ENCODE results near the gene OPRD1. TPM values are rescaled to one million over a fixed set of nuclear protein-coding genes. Genes with fewer than 3 reads are reported as not detected.

OPRD1 gene
- total RNA-seq, 2 experiments from 2014 or later = not detected

- H3K4me2 ChIP-seq (ENCODE audit: low read length) = no peak overlapping the region
- no peak overlapping the region for H2AFZ ChIP-seq (ENCODE audit: low read length)
- CTCF ChIA-PET (ENCODE audit: unreplicated experiment) = interaction anchor here (0.6 to 1.5 kb wide), 4 partner anchors 94 to 335 kb away, joined by 3 to 5 read pairs (median 3); partner anchors contain the start of gene TAF12
These were observed 65.3 kb downstream of the OPRD1 start for GRCh38 chr1:28877132-28877781.

GRCh38 chr1:28878796-28879195 is 66.8 kb downstream of the OPRD1 start:
- BruUV-seq (replicated peaks) = no TSS peak
- H3K9me2 ChIP-seq (ENCODE audit: insufficient read depth, low read length) = no peaks in the 10 kb centered on the region
- DNase-seq (ENCODE audit: low spot score) = no peak
- ChIA-PET POLR2A (interaction anchor here (0.8 kb wide), 1 partner anchor 236 kb away, joined by 4 read pairs; the partner anchor contains the start of gene TAF12), CTCF (ENCODE audit: unreplicated experiment) (no interaction called here)
- H3K79me2 ChIP-seq (ENCODE audit: insufficient read depth, low read depth, low read length) = no peaks in the 10 kb centered on the region
- H3K4me2 ChIP-seq (ENCODE audit: low read length) = no peak overlapping the region
- no peaks in the 10 kb centered on the region for H4K20me1 ChIP-seq (ENCODE audit: insufficient read depth, low read length)
- no peaks in the 10 kb centered on the region for H3K9me3 ChIP-seq (ENCODE audit: low read length)
- H3K27ac ChIP-seq (ENCODE audit: low read depth, low read length, poor library complexity, severe bottlenecking) = no peak overlapping the region
- no peak overlapping the region for H3K4me3 ChIP-seq (ENCODE audit: low read depth, low read length, poor library complexity, severe bottlenecking)
- H3K36me3 ChIP-seq (ENCODE audit: insufficient read depth, low read length) = no peaks in the 10 kb centered on the region
- H3K4me1 ChIP-seq (ENCODE audit: insufficient read depth, low read length, poor library complexity, severe bottlenecking) = peaks cover 19% of the 10 kb centered on the region
- intact Hi-C loops (cut with micrococcal nuclease; ENCODE audit: unreplicated experiment) = loop anchor here (5.0 kb wide), 2 partner anchors 471 to 521 kb away; no protein-coding TSS in a partner anchor
- TF ChIP-seq CTCF (conservative IDR thresholded peaks at IDR 0.05; ENCODE audit: low read length) = no peak
- TF ChIP-seq EZH2phosphoT487 (IDR thresholded peaks at IDR 0.05; ENCODE audit: borderline replicate concordance, low read depth, low read length) = no peak
- H2AFZ ChIP-seq (ENCODE audit: low read length) = no peak overlapping the region

More at GRCh38 chr1:28877132-28877781, 65.3 kb downstream of the OPRD1 start:
- no peak overlapping the region for H3K4me3 ChIP-seq (ENCODE audit: low read depth, low read length, poor library complexity, severe bottlenecking)
- H3K27ac ChIP-seq (ENCODE audit: low read depth, low read length, poor library complexity, severe bottlenecking) = no peak overlapping the region
- no peaks in the 10 kb centered on the region for H4K20me1 ChIP-seq (ENCODE audit: insufficient read depth, low read length)
- no peaks in the 10 kb centered on the region for H3K9me2 ChIP-seq (ENCODE audit: insufficient read depth, low read length)
- no peaks in the 10 kb centered on the region for H3K79me2 ChIP-seq (ENCODE audit: insufficient read depth, low read depth, low read length)
- POLR2A ChIA-PET = interaction anchor here (0.7 to 1.0 kb wide), 4 partner anchors 8 to 369 kb away, joined by 3 to 4 read pairs (median 4); no protein-coding TSS in a partner anchor
- H3K36me3 ChIP-seq (ENCODE audit: insufficient read depth, low read length) = no peaks in the 10 kb centered on the region
- BruUV-seq (replicated peaks) = no TSS peak
- H3K9me3 ChIP-seq (ENCODE audit: low read length) = no peaks in the 10 kb centered on the region
- intact Hi-C loops (cut with micrococcal nuclease; ENCODE audit: unreplicated experiment) = loop anchor here (1.0 to 5.0 kb wide), 5 partner anchors 92 to 520 kb away; no protein-coding TSS in a partner anchor
- TF ChIP-seq EZH2phosphoT487 (IDR thresholded peaks at IDR 0.05; ENCODE audit: borderline replicate concordance, low read depth, low read length) = no peak
- peak; percentile 98 for TF ChIP-seq CTCF (conservative IDR thresholded peaks at IDR 0.05; ENCODE audit: low read length)
- peaks cover 6% of the 10 kb centered on the region for H3K4me1 ChIP-seq (ENCODE audit: insufficient read depth, low read length, poor library complexity, severe bottlenecking)
- DNase-seq (ENCODE audit: low spot score) = peak; percentile 84

All from OCI-LY7 (cell line).